Mammary epithelial cell (primary cell): ENCODE measurements around the gene NTN5.

Experiments used
- CTCF ChIP-seq, 2 donors: IDR thresholded peaks in 1 of 2; conservative IDR thresholded peaks in 1 of 2; 2 replicates each; pipeline ENCODE4 v1.5.1; 2011 to 2012; ENCODE audit warnings: inconsistent platforms in 2 of 2, low read length in 2 of 2, mild to moderate bottlenecking in 2 of 2, control low read depth in 1 of 2, low read depth in 1 of 2; ENCODE audit not compliant: insufficient read depth in 1 of 2; ENCODE audit errors: extremely low read depth in 1 of 2
- EZH2 ChIP-seq: IDR thresholded peaks from 2 replicates; pipeline ENCODE4 v1.6.1; 2012; ENCODE audit warnings: low read length, inconsistent platforms, borderline replicate concordance

GRCh38 chr19:48672994-48673393 lies at the start of gene NTN5:
- TF ChIP-seq CTCF (conservative IDR thresholded peaks at IDR 0.05 in 1 of 2, IDR thresholded peaks at IDR 0.05 in 1 of 2; ENCODE audit: extremely low read depth in 1 of 2, insufficient read depth in 1 of 2, low read depth in 1 of 2, low read length in 2 of 2) = no peak
- no peak for TF ChIP-seq EZH2
